HEK293 (cell line): ENCODE measurements around the gene KRTAP10-4.

ENCODE experiments used
- YY2 ChIP-seq: fragments of 450-650 bp; formaldehyde crosslinking; IDR thresholded peaks from 2 replicates; pipeline ENCODE4 v1.5.1; 2016; ENCODE audit warnings: missing biosample characterization, missing genetic modification characterization
- ZEB2 ChIP-seq: fragments of 450-650 bp; formaldehyde crosslinking; IDR thresholded peaks from 2 replicates; pipeline ENCODE4 v1.5.1; 2016; ENCODE audit warnings: missing biosample characterization, missing genetic modification characterization
- ZNF19 ChIP-seq: fragments of 450-650 bp; formaldehyde crosslinking; IDR thresholded peaks from 2 replicates; pipeline ENCODE4; 2016; ENCODE audit warnings: missing biosample characterization, missing genetic modification characterization, low read depth
- ZNF24 ChIP-seq: fragments of 450-650 bp; formaldehyde crosslinking; IDR thresholded peaks from 2 replicates; pipeline ENCODE4 v1.5.1; 2016; ENCODE audit warnings: missing biosample characterization, missing genetic modification characterization
- ZNF335 ChIP-seq: fragments of 450-650 bp; formaldehyde crosslinking; conservative IDR thresholded peaks from 2 replicates; pipeline ENCODE4 v1.5.1; 2016; ENCODE audit warnings: missing biosample characterization, missing genetic modification characterization
- ZNF544 ChIP-seq: fragments of 450-650 bp; formaldehyde crosslinking; IDR thresholded peaks from 2 replicates; pipeline ENCODE4 v1.5.0; 2017; ENCODE audit warnings: missing biosample characterization, missing genetic modification characterization
- ZNF558 ChIP-seq: fragments of 450-650 bp; formaldehyde crosslinking; IDR thresholded peaks from 2 replicates; pipeline ENCODE4 v1.5.1; 2016; ENCODE audit warnings: missing biosample characterization, missing genetic modification characterization
- ZNF670 ChIP-seq: fragments of 450-650 bp; formaldehyde crosslinking; IDR thresholded peaks from 2 replicates; pipeline ENCODE4 v1.5.1; 2016; ENCODE audit warnings: missing biosample characterization, missing genetic modification characterization, low read depth
- TF ChIP-seq, protein P1 (sequence below): fragments of 450-650 bp; formaldehyde crosslinking; IDR thresholded peaks from 2 replicates; pipeline ENCODE4 v1.5.1; 2016; ENCODE audit warnings: missing biosample characterization, missing genetic modification characterization
- TF ChIP-seq, protein P2 (sequence below): sonication (generic); formaldehyde crosslinking; IDR thresholded peaks from 2 replicates; pipeline ENCODE4 v1.8.1; 2022; ENCODE audit warnings: mild to moderate bottlenecking, moderate library complexity, missing genetic modification reagents
- TF ChIP-seq, protein P3 (sequence below): fragments of 450-650 bp; formaldehyde crosslinking; IDR thresholded peaks from 2 replicates; pipeline ENCODE4 v1.5.1; 2016; ENCODE audit warnings: missing biosample characterization, missing genetic modification characterization
- TF ChIP-seq, protein P4 (sequence below): fragments of 450-650 bp; formaldehyde crosslinking; IDR thresholded peaks from 2 replicates; pipeline ENCODE4 v1.5.1; 2016; ENCODE audit warnings: missing biosample characterization, missing genetic modification characterization
- TF ChIP-seq, protein P5 (sequence below): fragments of 450-650 bp; formaldehyde crosslinking; IDR thresholded peaks from 2 replicates; pipeline ENCODE4 v1.5.1; 2016; ENCODE audit warnings: missing biosample characterization, missing genetic modification characterization, low read depth

DNA sequence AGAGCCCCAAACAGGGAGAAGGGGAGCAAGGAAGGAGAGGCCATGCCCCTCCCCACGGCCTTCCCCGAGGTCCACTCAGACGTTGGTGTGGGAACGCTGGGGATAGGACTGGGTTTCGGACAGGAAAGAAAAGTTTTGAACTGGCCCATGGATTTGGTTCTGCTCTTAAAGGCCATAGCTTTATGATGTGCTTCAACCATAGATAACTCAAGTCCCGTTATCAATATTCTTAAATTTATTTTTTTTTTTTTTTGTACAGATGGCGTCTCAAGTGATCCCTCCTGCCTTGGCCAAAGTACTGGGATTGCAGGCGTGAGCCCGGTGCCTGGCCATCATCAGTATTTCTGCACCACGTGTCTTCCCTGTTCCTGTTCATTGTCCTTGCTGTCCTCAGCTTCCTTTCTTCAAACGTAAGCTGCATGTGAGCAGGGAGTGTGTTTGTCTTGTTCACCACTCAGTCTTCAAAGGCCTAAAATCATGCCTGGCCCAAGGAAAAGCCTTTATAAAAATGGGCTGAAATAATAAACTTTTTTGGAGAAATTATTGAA lies 32.7 kb upstream of the KRTAP10-4 start:
- TF ChIP-seq, protein P1, sequence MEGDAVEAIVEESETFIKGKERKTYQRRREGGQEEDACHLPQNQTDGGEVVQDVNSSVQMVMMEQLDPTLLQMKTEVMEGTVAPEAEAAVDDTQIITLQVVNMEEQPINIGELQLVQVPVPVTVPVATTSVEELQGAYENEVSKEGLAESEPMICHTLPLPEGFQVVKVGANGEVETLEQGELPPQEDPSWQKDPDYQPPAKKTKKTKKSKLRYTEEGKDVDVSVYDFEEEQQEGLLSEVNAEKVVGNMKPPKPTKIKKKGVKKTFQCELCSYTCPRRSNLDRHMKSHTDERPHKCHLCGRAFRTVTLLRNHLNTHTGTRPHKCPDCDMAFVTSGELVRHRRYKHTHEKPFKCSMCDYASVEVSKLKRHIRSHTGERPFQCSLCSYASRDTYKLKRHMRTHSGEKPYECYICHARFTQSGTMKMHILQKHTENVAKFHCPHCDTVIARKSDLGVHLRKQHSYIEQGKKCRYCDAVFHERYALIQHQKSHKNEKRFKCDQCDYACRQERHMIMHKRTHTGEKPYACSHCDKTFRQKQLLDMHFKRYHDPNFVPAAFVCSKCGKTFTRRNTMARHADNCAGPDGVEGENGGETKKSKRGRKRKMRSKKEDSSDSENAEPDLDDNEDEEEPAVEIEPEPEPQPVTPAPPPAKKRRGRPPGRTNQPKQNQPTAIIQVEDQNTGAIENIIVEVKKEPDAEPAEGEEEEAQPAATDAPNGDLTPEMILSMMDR = no peak
- no peak for TF ChIP-seq ZNF670 (tag by site-specific recombination)
- TF ChIP-seq ZEB2 (tag by site-specific recombination) = no peak
- TF ChIP-seq, protein P2, sequence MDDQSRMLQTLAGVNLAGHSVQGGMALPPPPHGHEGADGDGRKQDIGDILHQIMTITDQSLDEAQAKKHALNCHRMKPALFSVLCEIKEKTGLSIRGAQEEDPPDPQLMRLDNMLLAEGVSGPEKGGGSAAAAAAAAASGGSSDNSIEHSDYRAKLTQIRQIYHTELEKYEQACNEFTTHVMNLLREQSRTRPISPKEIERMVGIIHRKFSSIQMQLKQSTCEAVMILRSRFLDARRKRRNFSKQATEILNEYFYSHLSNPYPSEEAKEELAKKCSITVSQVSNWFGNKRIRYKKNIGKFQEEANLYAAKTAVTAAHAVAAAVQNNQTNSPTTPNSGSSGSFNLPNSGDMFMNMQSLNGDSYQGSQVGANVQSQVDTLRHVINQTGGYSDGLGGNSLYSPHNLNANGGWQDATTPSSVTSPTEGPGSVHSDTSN (CRISPR knock-in tag) = no peak
- TF ChIP-seq YY2 (tag by site-specific recombination) = no peak
- TF ChIP-seq, protein P3, sequence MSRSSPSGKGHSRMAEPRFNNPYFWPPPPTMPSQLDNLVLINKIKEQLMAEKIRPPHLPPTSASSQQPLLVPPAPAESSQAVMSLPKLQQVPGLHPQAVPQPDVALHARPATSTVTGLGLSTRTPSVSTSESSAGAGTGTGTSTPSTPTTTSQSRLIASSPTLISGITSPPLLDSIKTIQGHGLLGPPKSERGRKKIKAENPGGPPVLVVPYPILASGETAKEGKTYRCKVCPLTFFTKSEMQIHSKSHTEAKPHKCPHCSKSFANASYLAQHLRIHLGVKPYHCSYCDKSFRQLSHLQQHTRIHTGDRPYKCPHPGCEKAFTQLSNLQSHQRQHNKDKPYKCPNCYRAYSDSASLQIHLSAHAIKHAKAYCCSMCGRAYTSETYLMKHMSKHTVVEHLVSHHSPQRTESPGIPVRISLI (tag by site-specific recombination) = no peak
- no peak for TF ChIP-seq ZNF558
- TF ChIP-seq, protein P4, sequence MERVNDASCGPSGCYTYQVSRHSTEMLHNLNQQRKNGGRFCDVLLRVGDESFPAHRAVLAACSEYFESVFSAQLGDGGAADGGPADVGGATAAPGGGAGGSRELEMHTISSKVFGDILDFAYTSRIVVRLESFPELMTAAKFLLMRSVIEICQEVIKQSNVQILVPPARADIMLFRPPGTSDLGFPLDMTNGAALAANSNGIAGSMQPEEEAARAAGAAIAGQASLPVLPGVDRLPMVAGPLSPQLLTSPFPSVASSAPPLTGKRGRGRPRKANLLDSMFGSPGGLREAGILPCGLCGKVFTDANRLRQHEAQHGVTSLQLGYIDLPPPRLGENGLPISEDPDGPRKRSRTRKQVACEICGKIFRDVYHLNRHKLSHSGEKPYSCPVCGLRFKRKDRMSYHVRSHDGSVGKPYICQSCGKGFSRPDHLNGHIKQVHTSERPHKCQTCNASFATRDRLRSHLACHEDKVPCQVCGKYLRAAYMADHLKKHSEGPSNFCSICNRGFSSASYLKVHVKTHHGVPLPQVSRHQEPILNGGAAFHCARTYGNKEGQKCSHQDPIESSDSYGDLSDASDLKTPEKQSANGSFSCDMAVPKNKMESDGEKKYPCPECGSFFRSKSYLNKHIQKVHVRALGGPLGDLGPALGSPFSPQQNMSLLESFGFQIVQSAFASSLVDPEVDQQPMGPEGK (tag by site-specific recombination) = no peak
- no peak for TF ChIP-seq ZNF544 (tag by site-specific recombination)
- TF ChIP-seq ZNF335 (tag by site-specific recombination) = no peak
- no peak for TF ChIP-seq ZNF19 (tag by site-specific recombination)
- TF ChIP-seq ZNF24 (tag by site-specific recombination) = no peak
- TF ChIP-seq, protein P5, sequence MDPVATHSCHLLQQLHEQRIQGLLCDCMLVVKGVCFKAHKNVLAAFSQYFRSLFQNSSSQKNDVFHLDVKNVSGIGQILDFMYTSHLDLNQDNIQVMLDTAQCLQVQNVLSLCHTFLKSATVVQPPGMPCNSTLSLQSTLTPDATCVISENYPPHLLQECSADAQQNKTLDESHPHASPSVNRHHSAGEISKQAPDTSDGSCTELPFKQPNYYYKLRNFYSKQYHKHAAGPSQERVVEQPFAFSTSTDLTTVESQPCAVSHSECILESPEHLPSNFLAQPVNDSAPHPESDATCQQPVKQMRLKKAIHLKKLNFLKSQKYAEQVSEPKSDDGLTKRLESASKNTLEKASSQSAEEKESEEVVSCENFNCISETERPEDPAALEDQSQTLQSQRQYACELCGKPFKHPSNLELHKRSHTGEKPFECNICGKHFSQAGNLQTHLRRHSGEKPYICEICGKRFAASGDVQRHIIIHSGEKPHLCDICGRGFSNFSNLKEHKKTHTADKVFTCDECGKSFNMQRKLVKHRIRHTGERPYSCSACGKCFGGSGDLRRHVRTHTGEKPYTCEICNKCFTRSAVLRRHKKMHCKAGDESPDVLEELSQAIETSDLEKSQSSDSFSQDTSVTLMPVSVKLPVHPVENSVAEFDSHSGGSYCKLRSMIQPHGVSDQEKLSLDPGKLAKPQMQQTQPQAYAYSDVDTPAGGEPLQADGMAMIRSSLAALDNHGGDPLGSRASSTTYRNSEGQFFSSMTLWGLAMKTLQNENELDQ (tag by site-specific recombination) = no peak
